K562 (cell line): ENCODE measurements around the gene PEX5L. TPM values are rescaled to one million over a fixed set of nuclear protein-coding genes. Genes with fewer than 3 reads are reported as not detected.

Experiments
- ATAC-seq: fragments of 200-7000 bp; cut with Tn5 transposase; 3 replicates; pipeline ENCODE4 v1.9.1; 2020; ENCODE audit warnings: moderate library complexity
- BruUV-seq: library from RNA; stranded (reverse); fragments of 400-500 nt; replicated peaks from 2 replicates; lab custom pipeline; 2021; lab: Mats Ljungman, UMichigan
- CTCF ChIA-PET: fragments of 300-600 bp; formaldehyde crosslinking; extraction: SDS; loops from one replicate; lab custom pipeline; 2021; ENCODE audit warnings: low intra/inter-chr PET ratio; lab: Yijun Ruan, JAX
- POLR2A ChIA-PET: fragments of 300-600, 350-650 bp; sonication (Branson Sonifier 250); formaldehyde crosslinking; extraction: SDS; loops from one replicate; lab custom pipeline; 2021; ENCODE audit warnings: antibody characterized with exemption, inconsistent platforms; lab: Yijun Ruan, JAX
- DNase-seq, 4 experiments: peaks; one replicate each; pipeline versions ENCODE4 v3.0.0 to v3.0.0-alpha.2; 2011 to 2018; ENCODE audit warnings: low spot score in 3 of 4, mixed read lengths in 3 of 4; ENCODE audit errors: extremely low read depth in 1 of 4
- FAIRE-seq: peaks from 2 replicates; lab custom pipeline; 2011; peaks lifted over from hg19 to GRCh38; lab: Jason Lieb, UNC
- H2AFZ ChIP-seq: 2 replicates; pipeline ENCODE4 v1.6.0; 2011; ENCODE audit warnings: low read depth, low read length, control low read depth, inconsistent platforms
- H3K27ac ChIP-seq: fragments of 200-600 bp; 3 replicates; pipeline ENCODE4 v1.8.0; 2011; ENCODE audit warnings: low read depth, mild to moderate bottlenecking, control low read depth, inconsistent platforms, low read length, moderate library complexity, mixed read lengths; ENCODE audit errors: extremely low read depth
- H3K27me3 ChIP-seq, 2 experiments: fragments of 300-600 bp in 1 of 2; 2 replicates in 1 of 2; 3 replicates in 1 of 2; pipeline versions ENCODE4 v1.6.0 to v1.8.0; 2011; ENCODE audit warnings: inconsistent platforms in 2 of 2, low read length in 2 of 2, mild to moderate bottlenecking in 1 of 2, mixed read lengths in 1 of 2, moderate library complexity in 1 of 2; ENCODE audit not compliant: control insufficient read depth in 2 of 2, insufficient read depth in 2 of 2
- H3K36me3 ChIP-seq: fragments of 300-600 bp; 3 replicates; pipeline ENCODE4 v1.8.0; 2011; ENCODE audit warnings: mild to moderate bottlenecking, low read length, inconsistent platforms; ENCODE audit not compliant: control insufficient read depth, insufficient read depth
- H3K4me1 ChIP-seq, 2 experiments: fragments of 200-600 bp in 1 of 2; replicated peaks in 1 of 2; 2 replicates in 1 of 2; 3 replicates in 1 of 2; pipeline versions ENCODE4 v1.5.1 to v1.8.0; 2011; ENCODE audit warnings: inconsistent platforms in 2 of 2, low read length in 2 of 2, mild to moderate bottlenecking in 1 of 2, mixed read lengths in 1 of 2, moderate library complexity in 1 of 2; ENCODE audit not compliant: control insufficient read depth in 2 of 2, insufficient read depth in 2 of 2
- H3K4me2 ChIP-seq: 2 replicates; pipeline ENCODE4 v1.6.1; 2011; ENCODE audit warnings: low read length, control low read depth, inconsistent platforms, mixed read lengths; ENCODE audit not compliant: insufficient read depth
- H3K4me3 ChIP-seq: fragments of 200-600 bp; sonication (generic), shearing (Covaris generic); 2 replicates; pipeline ENCODE4 v1.5.1; 2016; ENCODE audit warnings: control low read depth, inconsistent platforms
- H3K79me2 ChIP-seq: fragments of 200-600 bp; 3 replicates; pipeline ENCODE4 v1.8.0; 2011; ENCODE audit warnings: low read length, inconsistent platforms; ENCODE audit not compliant: control insufficient read depth, insufficient read depth
- H3K9ac ChIP-seq, 2 experiments: 2 replicates each; pipeline versions ENCODE4 v1.6.0 to v1.6.1; 2011; ENCODE audit warnings: low read depth in 2 of 2, low read length in 2 of 2, control low read depth in 1 of 2, inconsistent platforms in 1 of 2, mild to moderate bottlenecking in 1 of 2, mixed read lengths in 1 of 2; ENCODE audit not compliant: insufficient read depth in 1 of 2
- H3K9me1 ChIP-seq: one replicate; pipeline ENCODE4 v1.6.0; 2011; ENCODE audit warnings: inconsistent platforms, mild to moderate bottlenecking, low read length, moderate library complexity; ENCODE audit not compliant: control insufficient read depth, insufficient read depth
- H3K9me3 ChIP-seq: replicated peaks from 2 replicates; pipeline ENCODE4 v1.5.1; 2011; ENCODE audit warnings: low read depth, low read length, inconsistent platforms; ENCODE audit not compliant: control insufficient read depth, insufficient read depth
- H4K20me1 ChIP-seq: replicated peaks from 2 replicates; pipeline ENCODE4 v1.6.1; 2011; ENCODE audit warnings: low read length, inconsistent platforms, mixed read lengths; ENCODE audit not compliant: control insufficient read depth, insufficient read depth
- BMI1 ChIP-seq: fragments of 150-350 bp; IDR thresholded peaks from 2 replicates; pipeline ENCODE4 v1.6.1; 2014; ENCODE audit warnings: low read length
- ID3 ChIP-seq, 2 experiments: fragments of 250-450 bp in 1 of 2; fragments of 450-650 bp in 1 of 2; sonication (Bioruptor Pico) in 1 of 2; IDR thresholded peaks; 2 replicates each; pipeline versions ENCODE4 v1.6.1 to v1.8.0; 2016 to 2021; ENCODE audit warnings: mild to moderate bottlenecking in 2 of 2, moderate library complexity in 2 of 2, missing compliant biosample characterization in 1 of 2, missing genetic modification characterization in 1 of 2
- RBM17 ChIP-seq: fragments of 200-400 bp; formaldehyde crosslinking; IDR thresholded peaks from 2 replicates; pipeline ENCODE4 v1.6.1; 2017; ENCODE audit warnings: low read depth, mild to moderate bottlenecking, low read length, borderline replicate concordance
- SLC30A9 ChIP-seq: fragments of 250-450 bp; sonication (Bioruptor Pico); IDR thresholded peaks from 2 replicates; pipeline ENCODE4 v1.8.0; 2022; ENCODE audit warnings: mild to moderate bottlenecking, moderate library complexity
- SMAD2 ChIP-seq: fragments of 150-350 bp; IDR thresholded peaks from 2 replicates; pipeline ENCODE4 v1.6.1; 2014; ENCODE audit warnings: low read depth, mild to moderate bottlenecking, low read length
- SMARCA5 ChIP-seq: fragments of 450-650 bp; IDR thresholded peaks from 2 replicates; pipeline ENCODE4 v1.6.1; 2016
- SMARCE1 ChIP-seq: fragments of 450-650 bp; IDR thresholded peaks from 2 replicates; pipeline ENCODE4 v1.7.1; 2016; ENCODE audit warnings: mild to moderate bottlenecking
- XRCC5 ChIP-seq: fragments of 200-400 bp; formaldehyde crosslinking; IDR thresholded peaks from 2 replicates; pipeline ENCODE4 v1.6.1; 2017; ENCODE audit warnings: low read depth, mild to moderate bottlenecking, low read length
- ZFP91 ChIP-seq: sonication (generic); formaldehyde crosslinking; IDR thresholded peaks from 2 replicates; pipeline ENCODE4 v1.8.0; 2022; ENCODE audit warnings: mild to moderate bottlenecking, missing genetic modification reagents
- ZNF184 ChIP-seq: sonication (generic); formaldehyde crosslinking; IDR thresholded peaks from 2 replicates; pipeline ENCODE4 v1.5.0; 2020; ENCODE audit warnings: missing genetic modification reagents
- WGBS: fragments of 100-300 bp; shearing (Covaris generic); methylation state at CpG from one replicate; pipeline ENCODE4 v1.1.6; 2016; ENCODE audit warnings: low coverage, mixed read lengths; ENCODE audit not compliant: insufficient coverage; ENCODE audit errors: missing lambda C conversion rate; 5-methylcytosine and 5-hydroxymethylcytosine counted together
- in situ Hi-C: fragments of 300-500 bp; cut with MboI; formaldehyde crosslinking; loops from 4 replicates; pipeline ENCODE4 v1.15.0; 2018; ENCODE audit warnings: inconsistent platforms, mixed read lengths
- intact Hi-C: fragments of 100-400 bp; cut with micrococcal nuclease; formaldehyde crosslinking; loops from 2 replicates; pipeline ENCODE4 v1.14.2; 2022
- polyA plus RNA-seq, 8 experiments: library from polyadenylated mRNA; depleted of rRNA in 4 of 8; stranded (reverse) in 5 of 8; unstranded in 3 of 8; fragments of >200 nt; fragmentation: Nextera tagmentation in 2 of 8; fragmentation: Illumina TruSeq in 1 of 8; extraction: Ambion mirVana in 2 of 8; extraction: Trizol in 1 of 8; gene quantifications; 2 replicates each; pipeline versions ENCODE4 v1.2.1 to v1.2.3, GENCODE V29; 2011 to 2014; ENCODE audit warnings: inconsistent platforms in 1 of 8, missing spikeins in 1 of 8
- total RNA-seq, 7 experiments: library from RNA; depleted of rRNA in 6 of 7; stranded (reverse); fragments of >200 nt in 6 of 7; fragmentation: Illumina TruSeq in 2 of 7; extraction: Trizol in 2 of 7; gene quantifications; 2 replicates each; pipeline versions ENCODE4 v1.2.1 to v1.2.3, GENCODE V29; 2011 to 2021; ENCODE audit warnings: low replicate concordance in 1 of 7

PEX5L gene
- total and polyA plus RNA-seq, 9 of the 15 experiments (the other 6 are each of a cell fraction or from before 2014, with no cell fraction given), result not detected

GRCh38 chr3:179948740-179949139, 88.0 kb downstream of the PEX5L start:
- Histone ChIP-seq H3K4me3 (no peak overlapping the region), H3K27me3 (no peaks in the 10 kb centered on the region), H3K27ac (no peak overlapping the region), H2AFZ (no peak overlapping the region), H3K79me2 (no peaks in the 10 kb centered on the region), H3K9me3 (no peaks in the 10 kb centered on the region), H3K4me1 (no peaks in the 10 kb centered on the region), H3K36me3 (no peaks in the 10 kb centered on the region), H3K9me1 (no peaks in the 10 kb centered on the region), H4K20me1 (no peaks in the 10 kb centered on the region), H3K4me2 (no peak overlapping the region), H3K9ac (no peak overlapping the region)
- ChIA-PET CTCF (no interaction called here), POLR2A (no interaction called here)
- in situ Hi-C loops (no loop called here), intact Hi-C loops (no loop called here)
- DNase-seq, result no peak
- no peak for FAIRE-seq
- ATAC-seq, result no peak
- WGBS, result 3% methylated on average over 7 of the region's 7 CpGs
- BruUV-seq, result no TSS peak
- TF ChIP-seq SMAD2 (no peak), ID3 (CRISPR knock-in tag; IDR thresholded peaks at IDR 0.05) (no peak), ID3 (tag; IDR thresholded peaks at IDR 0.05) (no peak), ZNF184 (CRISPR knock-in tag) (no peak), RBM17 (no peak), XRCC5 (no peak), SMARCE1 (no peak), BMI1 (no peak), ZFP91 (CRISPR knock-in tag) (no peak), SMARCA5 (no peak), SLC30A9 (no peak)
- TF ChIP-seq, all 486 proteins: peak for 0
